Cerebellar nuclear complex (tissue), 1 donor: Measurements from ENCODE around the gene BMPR2.
"Not testable (repeated sequence)": the region's sequence is repeated elsewhere in the genome, so short reads cannot be mapped to it uniquely, and the experiment has no call there.

Source experiments
- DNase-seq, 2 experiments: peaks; one replicate each; lab custom pipeline; 2025; lab: John Stamatoyannopoulos, UW

The BMPR2 gene

DNA sequence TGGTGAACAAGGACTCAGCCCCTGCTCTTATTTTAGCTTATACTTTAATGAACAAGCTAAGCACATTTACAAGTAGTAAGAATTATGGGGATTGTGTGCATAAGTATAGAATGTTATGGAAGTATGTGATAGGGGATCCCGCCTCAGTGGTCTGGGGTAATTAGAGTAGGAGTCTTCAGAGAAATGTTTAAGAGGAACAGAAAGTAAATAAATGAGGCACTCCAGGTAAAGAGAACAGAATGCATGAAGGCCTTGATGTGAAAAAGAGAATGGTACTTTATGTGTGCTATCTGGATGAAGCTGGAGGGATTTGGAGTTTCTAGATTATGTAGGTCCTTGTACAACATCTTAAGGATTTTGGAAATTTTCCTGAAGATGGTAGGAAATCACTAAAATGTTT lies 76.6 kb downstream of the BMPR2 start:
- no peak for DNase-seq

- DNase-seq = no peak
Observed at GRCh38 chr2:202454536-202454935, 78.4 kb downstream of the BMPR2 start.

DNA sequence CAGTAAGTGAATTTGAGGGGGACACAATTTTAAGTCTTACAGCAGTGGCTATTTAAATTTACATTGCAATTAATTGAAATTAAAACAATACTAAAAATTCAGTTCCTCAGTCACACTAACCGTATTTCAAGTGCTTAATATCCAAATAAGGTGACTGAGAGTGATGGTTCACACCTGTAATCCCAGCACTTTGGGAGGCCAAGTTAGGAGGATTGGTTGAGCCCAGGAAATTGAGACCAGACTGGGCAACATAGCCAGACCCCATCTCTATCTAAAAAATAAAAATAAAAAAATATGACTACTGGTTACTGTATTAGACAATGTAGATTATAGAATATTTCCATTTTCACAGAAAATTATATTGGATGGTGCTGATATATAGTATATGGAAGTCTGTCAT lies 79.0 kb downstream of the BMPR2 start:
- DNase-seq = no peak

DNA sequence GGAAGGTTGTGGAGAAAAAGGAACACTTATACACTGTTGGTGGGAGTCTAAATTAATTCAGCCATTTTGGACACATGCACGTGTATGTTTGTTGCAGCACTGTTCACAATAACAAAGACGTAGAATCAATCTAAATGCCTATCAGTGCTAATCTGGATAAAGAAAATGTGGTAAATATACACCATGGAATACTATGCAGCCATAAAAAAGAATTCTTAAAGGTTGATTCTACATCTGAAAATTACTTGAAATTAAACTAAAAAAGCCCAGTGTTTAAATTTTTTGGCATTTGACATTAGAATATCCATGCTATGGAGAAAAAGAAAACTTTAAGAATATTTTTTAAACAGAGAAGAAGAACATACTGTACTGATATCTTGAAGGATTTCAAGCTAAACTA lies 84.0 kb downstream of the BMPR2 start:
- no peak for DNase-seq

GRCh38 chr2:202479090-202479489 lies 103.0 kb downstream of the BMPR2 start:
- no peak for DNase-seq

- DNase-seq = no peak
Observed at GRCh38 chr2:202479610-202480009, 103.5 kb downstream of the BMPR2 start.

- DNase-seq = no peak
Observed at GRCh38 chr2:202486351-202486750, 110.2 kb downstream of the BMPR2 start.

GRCh38 chr2:202488671-202489070 lies 112.5 kb downstream of the BMPR2 start:
- DNase-seq = no peak

DNA sequence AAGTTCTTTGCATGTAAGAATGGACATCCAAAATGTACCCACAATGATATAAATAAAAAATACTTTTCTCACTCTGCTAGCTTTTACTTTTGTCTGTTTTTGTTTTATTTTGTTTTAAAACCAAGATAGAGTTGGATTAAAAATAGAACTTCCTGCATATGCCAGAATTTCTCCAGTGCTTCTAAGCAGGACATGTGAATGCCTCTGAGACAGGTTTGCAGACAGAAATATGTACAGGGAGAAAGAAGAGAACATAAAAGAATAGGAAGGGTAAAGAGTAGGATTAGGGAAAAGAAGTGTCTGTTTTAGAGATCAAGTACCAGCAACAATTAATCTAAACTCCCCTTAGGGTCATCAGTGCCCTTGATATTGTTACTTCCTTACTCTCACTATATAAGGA lies 114.4 kb downstream of the BMPR2 start:
- DNase-seq = no peak

DNA sequence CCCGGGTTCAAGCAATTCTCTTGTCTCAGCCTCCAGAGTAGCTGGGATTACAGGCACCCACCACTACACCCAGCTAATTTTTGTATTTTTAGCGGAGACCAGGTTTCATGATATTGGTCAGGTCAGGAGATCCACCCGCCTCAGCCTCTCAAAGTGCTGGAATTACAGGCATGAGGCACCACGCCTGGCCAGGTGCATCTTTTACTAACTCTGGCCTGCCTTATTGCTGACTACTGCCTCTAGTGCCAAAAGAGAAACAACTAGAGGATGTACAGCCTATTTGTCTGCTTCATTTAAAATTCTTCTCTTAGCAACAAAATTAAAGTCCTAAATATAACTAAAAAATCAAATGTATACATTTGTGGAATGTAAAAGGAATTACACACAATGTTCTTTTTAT lies 115.4 kb downstream of the BMPR2 start:
- no peak for DNase-seq

DNA sequence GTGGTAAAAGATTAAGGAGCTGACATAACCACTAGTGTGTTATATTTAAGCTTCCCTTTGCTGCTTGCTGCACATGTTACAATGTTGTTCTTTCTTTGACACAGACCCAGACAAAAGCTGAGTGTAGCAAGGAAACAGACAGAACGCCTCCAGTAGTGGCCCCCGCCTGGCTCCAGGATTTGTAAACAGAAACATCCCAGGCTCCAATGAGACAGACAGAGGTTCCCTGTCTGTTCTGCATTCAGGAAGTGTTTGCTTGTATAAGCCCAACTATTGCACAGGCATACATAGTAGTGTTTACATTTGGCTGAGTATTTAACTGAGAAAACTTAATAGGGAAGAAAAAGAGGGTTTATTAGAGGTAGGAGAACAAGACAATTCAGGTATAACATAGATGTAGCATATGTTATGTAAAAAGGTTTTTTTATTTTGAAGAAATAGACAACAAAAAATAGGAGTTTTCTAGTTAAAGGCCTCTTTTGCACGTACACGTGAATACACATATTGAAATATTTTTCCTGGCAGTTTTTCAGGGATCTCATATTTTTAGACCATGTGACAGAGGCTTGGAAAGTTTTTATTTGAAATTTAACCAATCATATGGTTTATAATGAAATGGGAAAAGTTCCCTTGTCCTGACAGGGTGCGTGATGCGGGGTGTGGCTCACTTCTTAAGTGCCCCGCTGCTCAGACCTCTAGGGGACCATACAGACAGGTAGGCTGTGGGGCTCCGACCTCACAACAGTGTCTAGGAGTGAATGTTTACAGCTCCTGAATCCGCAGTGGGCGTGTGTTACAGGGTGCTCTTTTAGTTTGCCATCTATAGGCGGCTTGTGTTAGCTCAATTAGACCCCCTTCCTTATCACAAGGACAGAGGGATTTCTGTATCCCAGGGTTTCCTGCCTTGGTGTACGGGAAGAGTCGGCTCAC lies 118.4 kb downstream of the BMPR2 start:
- no peak for DNase-seq

DNA sequence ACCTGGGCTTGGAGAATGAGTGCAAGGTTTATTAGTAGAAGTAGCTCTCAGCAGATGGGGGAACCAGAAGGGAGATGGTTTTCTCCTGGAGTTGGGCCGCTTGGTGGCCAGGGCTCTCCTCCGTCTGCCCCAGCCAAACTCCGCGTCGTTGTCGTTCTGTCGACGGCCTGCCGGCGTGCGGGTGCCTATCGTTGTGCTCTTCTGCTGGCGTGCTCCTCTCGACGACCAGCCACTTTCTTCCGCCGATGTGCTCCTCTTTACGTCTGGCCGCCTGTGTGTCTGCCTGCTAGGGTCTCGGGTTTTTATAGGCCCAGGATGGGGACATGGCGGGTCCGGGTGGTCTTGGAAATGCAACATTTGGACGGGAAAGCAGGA lies 119.1 kb downstream of the BMPR2 start:
- DNase-seq = no peak

GRCh38 chr2:202496835-202497472 lies 120.8 kb downstream of the BMPR2 start:
- not testable (repeated sequence) for DNase-seq

DNA sequence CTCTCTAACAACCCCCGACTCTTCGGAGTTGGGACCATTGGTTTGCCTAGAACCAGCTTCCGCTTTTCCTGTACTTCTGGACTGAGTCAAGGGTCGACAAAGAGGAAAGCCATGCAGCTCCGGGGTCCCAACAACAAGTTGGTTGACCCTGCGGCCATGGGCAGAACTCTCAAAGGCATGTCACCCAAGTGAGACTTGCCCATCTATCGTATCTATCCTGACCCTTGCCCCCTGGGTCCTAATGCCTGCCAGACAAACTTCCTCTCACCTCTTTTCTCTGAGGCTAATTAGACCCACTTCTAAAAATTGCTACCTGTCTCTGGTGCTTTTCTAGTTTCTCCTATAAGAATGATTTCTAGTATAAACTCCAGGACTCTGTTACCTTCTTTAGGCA lies 121.3 kb downstream of the BMPR2 start:
- DNase-seq = not testable (repeated sequence)

GRCh38 chr2:202499841-202500240 lies 123.7 kb downstream of the BMPR2 start:
- DNase-seq = not testable (repeated sequence)

GRCh38 chr2:202503276-202503675 lies 127.1 kb downstream of the BMPR2 start:
- DNase-seq = not testable (repeated sequence)

GRCh38 chr2:202508686-202509085 lies 132.6 kb downstream of the BMPR2 start:
- DNase-seq = no peak

DNA sequence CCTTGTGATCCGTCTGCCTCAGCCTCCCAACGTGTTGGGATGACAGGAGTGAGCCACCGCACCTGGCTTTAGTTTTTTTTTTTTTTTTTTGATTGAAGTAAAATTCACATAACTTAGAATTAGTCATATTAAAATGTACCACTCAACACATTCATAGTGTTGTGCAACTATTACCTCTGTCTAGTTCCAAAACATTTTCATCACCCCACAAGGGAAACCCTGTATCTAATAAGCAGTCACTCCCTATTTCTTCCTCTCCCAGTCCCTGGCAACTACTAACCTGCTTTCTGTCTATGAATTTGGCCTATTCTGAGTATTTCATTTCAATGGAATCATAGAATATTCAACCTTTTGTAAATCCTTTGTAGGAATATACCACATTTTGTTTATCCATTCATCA lies 134.8 kb downstream of the BMPR2 start:
- no peak for DNase-seq

DNA sequence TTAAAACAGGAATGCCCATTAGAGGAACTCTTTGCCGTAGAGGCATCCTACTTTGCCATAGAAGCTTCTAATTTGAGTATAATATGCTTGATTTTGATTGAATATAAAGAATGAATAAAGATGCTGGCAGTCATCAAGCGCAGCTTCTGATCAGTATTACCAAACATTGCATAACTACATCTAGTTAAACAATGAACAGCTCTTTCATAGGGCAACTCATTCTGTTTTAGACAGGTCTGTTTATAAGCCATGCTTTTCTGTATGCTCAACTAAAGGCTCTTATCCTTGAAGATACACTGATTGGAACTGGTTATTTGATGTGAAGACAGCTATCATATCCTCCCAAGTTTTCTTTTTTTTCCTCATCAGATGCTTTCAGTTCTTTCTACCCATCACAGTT lies 136.0 kb downstream of the BMPR2 start:
- DNase-seq = no peak

DNA sequence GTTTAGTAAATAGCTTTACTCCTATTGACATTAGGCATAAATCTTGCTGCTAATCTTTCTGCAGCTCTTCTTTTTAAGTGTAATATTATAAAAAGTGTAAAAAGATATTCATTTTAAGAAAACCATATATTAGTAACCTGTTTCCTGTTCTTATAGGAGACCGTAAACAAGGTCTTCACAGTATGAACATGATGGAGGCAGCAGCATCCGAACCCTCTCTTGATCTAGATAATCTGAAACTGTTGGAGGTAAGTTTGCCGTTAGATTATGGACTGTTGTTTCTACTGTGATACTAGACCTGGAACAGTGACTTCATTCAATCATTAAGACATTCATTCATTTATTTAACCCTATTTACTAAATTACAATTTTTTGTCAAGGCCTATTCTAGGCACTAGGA lies 138.6 kb downstream of the BMPR2 start:
- no peak for DNase-seq

- no peak for DNase-seq
Observed at GRCh38 chr2:202519453-202519852, 143.3 kb downstream of the BMPR2 start.

- no peak for DNase-seq
Observed at GRCh38 chr2:202521470-202521869, 145.3 kb downstream of the BMPR2 start.

GRCh38 chr2:202529389-202529788 lies 153.3 kb downstream of the BMPR2 start:
- DNase-seq = no peak
